HFFc6 (cell line): ENCODE data around the gene CHORDC1. TPM values are rescaled to one million over a fixed set of nuclear protein-coding genes. Genes with fewer than 3 reads are reported as not detected.
A peak's percentile ranks its signal among the peaks of the same experiment; 100 is the strongest.
"Not testable (repeated sequence)": the region's sequence is repeated elsewhere in the genome, so short reads cannot be mapped to it uniquely, and the experiment has no call there.

Source experiments
- DNase-seq: peaks from one replicate; pipeline ENCODE4 v3.0.0-alpha.2; 2018
- H3K27ac Mint-ChIP-seq: 2 replicates; pipeline ENCODE4 v1.8.0; 2020; ENCODE audit warnings: mild to moderate bottlenecking, mixed read lengths
- H3K27me3 Mint-ChIP-seq: 2 replicates; pipeline ENCODE4 v1.8.0; 2021; ENCODE audit warnings: mild to moderate bottlenecking, moderate library complexity, mixed read lengths; ENCODE audit not compliant: insufficient read depth
- H3K36me3 Mint-ChIP-seq: 2 replicates; pipeline ENCODE4 v1.8.0; 2021; ENCODE audit warnings: low read depth, mixed read lengths
- H3K4me1 Mint-ChIP-seq: 2 replicates; pipeline ENCODE4 v1.8.0; 2020; ENCODE audit warnings: low read depth, mixed read lengths
- H3K4me3 Mint-ChIP-seq: 2 replicates; pipeline ENCODE4 v1.8.0; 2020; ENCODE audit warnings: mild to moderate bottlenecking, moderate library complexity, mixed read lengths
- H3K9me3 Mint-ChIP-seq: 2 replicates; pipeline ENCODE4 v1.8.0; 2020; ENCODE audit warnings: mild to moderate bottlenecking, mixed read lengths
- CTCF ChIP-seq: fragments of 200-600 bp; sonication (generic); IDR thresholded peaks from 2 replicates; pipeline ENCODE4 v1.5.0; 2021; ENCODE audit warnings: antibody characterized with exemption, mild to moderate bottlenecking
- total RNA-seq, 6 experiments: library from RNA; stranded (reverse); fragmentation: NEBNext Ultra II Directional; extraction: Animal tissue kit (Norgen Biotek cat#: 25700); gene quantifications; 2 replicates in 1 of 6; 3 replicates in 5 of 6; pipeline ENCODE4 v1.2.3, GENCODE V29; 2021

CHORDC1 gene
- total RNA-seq, 6 experiments from 2014 or later, result 45.3 to 65.4 (median 54.1) TPM

- H3K36me3 Mint-ChIP-seq, result peaks cover 38% of the 10 kb centered on the region
- H3K9me3 Mint-ChIP-seq, result peaks cover 5% of the 10 kb centered on the region
- H3K27me3 Mint-ChIP-seq, result no peaks in the 10 kb centered on the region; the same call in 1 of the 2 replicates
- no peak overlapping the region for H3K4me3 Mint-ChIP-seq
- no peak for TF ChIP-seq CTCF
- no peak overlapping the region for H3K27ac Mint-ChIP-seq
- H3K4me1 Mint-ChIP-seq, result peaks cover 38% of the 10 kb centered on the region
- no peak for DNase-seq
Observed at GRCh38 chr11:90218606-90219005, 4.2 kb downstream of the CHORDC1 start.

DNA sequence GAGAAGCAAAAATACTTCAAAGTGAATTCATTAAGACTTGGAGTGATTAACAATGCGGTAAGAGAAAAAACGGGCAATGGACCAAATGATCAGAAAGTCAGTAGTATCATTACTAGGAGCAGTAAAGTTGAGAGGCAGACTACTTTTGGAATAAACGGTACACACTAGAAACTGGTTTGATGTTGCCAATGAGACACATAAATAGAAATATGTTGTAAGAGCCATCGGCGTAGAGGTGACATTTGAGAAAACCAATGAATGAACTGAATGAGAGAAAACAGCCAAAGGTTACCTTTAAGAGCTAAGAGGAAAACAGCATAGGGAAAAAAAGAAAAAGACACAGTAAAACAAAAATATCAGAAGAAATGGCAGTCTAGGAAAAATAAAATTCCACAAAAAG lies 6.2 kb downstream of the CHORDC1 start:
- H3K4me1 Mint-ChIP-seq, result peaks cover 34% of the 10 kb centered on the region
- H3K9me3 Mint-ChIP-seq, result peaks cover 5% of the 10 kb centered on the region; the same call in 1 of the 2 replicates
- no peaks in the 10 kb centered on the region; the same call in 1 of the 2 replicates for H3K27me3 Mint-ChIP-seq
- no peak overlapping the region for H3K27ac Mint-ChIP-seq
- DNase-seq, result no peak
- H3K36me3 Mint-ChIP-seq, result peaks cover 37% of the 10 kb centered on the region
- no peak for TF ChIP-seq CTCF
- H3K4me3 Mint-ChIP-seq, result no peak overlapping the region

DNA sequence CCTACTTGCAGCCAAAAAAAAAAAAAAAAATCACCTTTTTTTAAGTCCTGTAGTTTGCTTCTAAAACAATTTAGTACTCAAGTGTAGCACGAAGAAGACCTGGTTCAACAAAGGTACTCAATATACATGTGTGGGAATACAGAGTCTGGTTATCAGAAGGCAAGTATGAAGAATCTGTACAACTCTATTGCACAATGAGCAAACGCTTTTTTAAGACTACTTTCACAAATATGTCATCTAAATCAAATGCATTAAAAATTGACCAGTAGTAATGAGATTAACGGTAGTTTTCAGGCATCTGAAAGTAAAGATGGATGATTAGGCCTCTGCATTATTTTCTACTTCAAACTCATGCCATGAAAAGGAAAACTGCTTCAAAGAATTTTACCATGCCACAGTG lies 9.5 kb downstream of the CHORDC1 start:
- Mint-ChIP-seq H3K4me1 (peaks cover 8% of the 10 kb centered on the region; the same call in 1 of the 2 replicates), H3K4me3 (no peak overlapping the region), H3K36me3 (peaks cover 16% of the 10 kb centered on the region), H3K9me3 (no peaks in the 10 kb centered on the region), H3K27me3 (no peaks in the 10 kb centered on the region; the same call in 1 of the 2 replicates), H3K27ac (no peak overlapping the region)
- DNase-seq, result no peak
- no peak for TF ChIP-seq CTCF

- Mint-ChIP-seq H3K36me3 (peaks cover 12% of the 10 kb centered on the region; the same call in 1 of the 2 replicates), H3K27ac (no peak overlapping the region), H3K9me3 (no peaks in the 10 kb centered on the region), H3K4me3 (no peak overlapping the region), H3K4me1 (peaks cover 20% of the 10 kb centered on the region), H3K27me3 (no peaks in the 10 kb centered on the region; the same call in 1 of the 2 replicates)
- TF ChIP-seq CTCF, result no peak
- DNase-seq, result no peak
Observed at GRCh38 chr11:90208857-90209256, 14.0 kb downstream of the CHORDC1 start.

GRCh38 chr11:90207992-90208391 lies 14.9 kb downstream of the CHORDC1 start:
- H3K36me3 Mint-ChIP-seq, result peaks cover 12% of the 10 kb centered on the region; the same call in 1 of the 2 replicates
- not testable (repeated sequence) for DNase-seq, H3K4me3 Mint-ChIP-seq, H3K9me3 Mint-ChIP-seq, H3K27me3 Mint-ChIP-seq, H3K27ac Mint-ChIP-seq
- peaks cover 20% of the 10 kb centered on the region for H3K4me1 Mint-ChIP-seq

DNA sequence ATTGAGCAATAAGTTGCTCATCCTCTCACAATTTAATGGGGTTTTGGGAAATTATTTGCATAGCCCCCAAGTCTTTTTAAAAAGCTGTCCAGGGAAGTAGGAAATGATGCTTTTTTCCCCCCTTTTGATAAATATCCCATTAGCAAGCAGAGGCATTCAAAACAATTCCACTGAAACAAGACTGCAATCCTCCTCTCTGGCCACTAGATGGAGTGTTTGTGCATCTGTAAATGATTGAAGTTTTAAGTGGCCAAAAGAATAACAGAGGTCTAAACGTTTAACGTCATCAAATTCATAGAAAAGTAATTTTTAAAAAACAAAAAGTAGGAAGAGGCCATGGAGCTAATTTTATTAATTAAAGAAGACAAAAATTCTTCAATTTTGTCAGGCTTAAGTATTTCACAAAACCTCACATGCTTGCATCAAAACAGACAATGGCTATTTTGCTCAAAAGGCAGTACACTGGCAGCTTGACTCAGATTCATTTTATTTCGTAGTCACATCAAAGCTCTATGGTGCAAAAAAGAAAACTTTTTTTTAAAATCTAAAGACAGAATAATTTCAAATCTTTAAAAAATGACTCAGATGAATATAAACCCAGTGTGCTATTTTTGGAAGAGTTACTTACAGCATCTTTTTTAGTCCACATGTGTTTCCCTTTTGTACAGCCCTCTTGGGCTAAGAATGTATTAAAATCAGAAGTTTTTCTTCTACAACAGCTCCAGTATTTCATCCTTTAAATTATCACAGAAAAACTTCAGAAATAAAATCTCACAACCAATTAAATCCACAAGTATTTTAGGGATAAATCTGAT lies 17.8 kb downstream of the CHORDC1 start:
- TF ChIP-seq CTCF, result peak; percentile 93
- peak; percentile 47 for DNase-seq
- peaks cover 13% of the 10 kb centered on the region for H3K36me3 Mint-ChIP-seq
- peak overlapping the region; percentile 6; the same call in 1 of the 2 replicates for H3K4me3 Mint-ChIP-seq
- no peaks in the 10 kb centered on the region; the same call in 1 of the 2 replicates for H3K27me3 Mint-ChIP-seq
- H3K27ac Mint-ChIP-seq, result peak overlapping the region; percentile 65
- peaks cover 20% of the 10 kb centered on the region for H3K4me1 Mint-ChIP-seq
- H3K9me3 Mint-ChIP-seq, result no peaks in the 10 kb centered on the region
